Measurements from ENCODE around the gene TENM4.

DNA sequence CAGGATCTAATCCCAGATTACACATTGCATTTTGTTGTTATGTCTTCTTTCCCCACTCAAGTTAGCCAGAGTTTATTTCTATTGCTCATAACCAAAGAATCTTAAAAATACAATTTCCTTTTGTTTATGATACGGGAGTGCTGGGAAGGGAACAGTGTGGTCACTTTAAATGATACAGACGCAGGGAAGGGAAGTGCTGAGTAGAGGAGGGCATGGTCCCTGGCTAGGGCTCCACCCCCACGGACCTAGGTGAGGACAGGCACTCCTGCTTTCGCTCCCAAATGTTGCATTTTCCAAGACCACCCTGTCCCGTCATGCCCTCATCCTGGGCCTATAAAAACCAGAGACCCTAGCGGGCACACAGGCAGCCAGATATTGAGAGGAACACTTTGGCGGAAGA lies 835.5 kb downstream of the TENM4 start:
- no peak for TF ChIP-seq CTCF (IDR thresholded peaks at IDR 0.05)
- TF ChIP-seq POLR2A (IDR thresholded peaks at IDR 0.05), result no peak

Data from Peyer's patch (tissue), 4 donors.